DOHH2 (cell line): ENCODE results near the gene PCBP3.

Source experiments
- H3F3A ChIP-seq: fragments of 200-600 bp; sonication (generic), shearing (Covaris generic); 2 replicates; pipeline ENCODE4 v1.6.0; 2016; ENCODE audit warnings: antibody characterized with exemption, mild to moderate bottlenecking; ENCODE audit not compliant: control insufficient read depth, insufficient read depth
- H3K27ac ChIP-seq: fragments of 200-600 bp; sonication (generic); 2 replicates; pipeline ENCODE4 v1.5.1; 2014; ENCODE audit warnings: low read depth, mild to moderate bottlenecking, low read length, moderate library complexity
- H3K27me3 ChIP-seq: fragments of 200-600 bp; sonication (generic); 2 replicates; pipeline ENCODE4 v1.6.1; 2014; ENCODE audit warnings: mild to moderate bottlenecking, low read length, mixed read lengths; ENCODE audit not compliant: control insufficient read depth
- H3K36me3 ChIP-seq: fragments of 200-600 bp; sonication (generic); 2 replicates; pipeline ENCODE4 v1.6.1; 2014; ENCODE audit warnings: mild to moderate bottlenecking, low read length, moderate library complexity, mixed read lengths; ENCODE audit not compliant: control insufficient read depth
- H3K4me1 ChIP-seq: fragments of 200-600 bp; sonication (generic); 2 replicates; pipeline ENCODE4 v1.6.1; 2014; ENCODE audit warnings: mild to moderate bottlenecking, low read length, mixed read lengths; ENCODE audit not compliant: control insufficient read depth
- H3K4me2 ChIP-seq: fragments of 200-600 bp; sonication (generic); 2 replicates; pipeline ENCODE4 v1.6.0; 2014; ENCODE audit warnings: mild to moderate bottlenecking, low read length, moderate library complexity
- H3K4me3 ChIP-seq: fragments of 200-600 bp; sonication (generic); 2 replicates; pipeline ENCODE4 v1.5.1; 2014; ENCODE audit warnings: mild to moderate bottlenecking, low read length, mixed read lengths
- H3K79me2 ChIP-seq: fragments of 200-600 bp; sonication (generic); 2 replicates; pipeline ENCODE4 v1.6.1; 2014; ENCODE audit warnings: mild to moderate bottlenecking, low read length, mixed read lengths; ENCODE audit not compliant: control insufficient read depth
- H3K9me2 ChIP-seq: fragments of 200-600 bp; sonication (generic); replicated peaks from 2 replicates; pipeline ENCODE4 v1.6.1; 2014; ENCODE audit warnings: mild to moderate bottlenecking, low read length, mixed read lengths; ENCODE audit not compliant: control insufficient read depth
- H3K9me3 ChIP-seq: fragments of 200-600 bp; sonication (generic); 2 replicates; pipeline ENCODE4 v1.6.1; 2014; ENCODE audit warnings: antibody characterized with exemption, low read length, mixed read lengths; ENCODE audit not compliant: control insufficient read depth, insufficient read depth
- H4K20me1 ChIP-seq: fragments of 200-600 bp; sonication (generic); 2 replicates; pipeline ENCODE4 v1.6.0; 2014; ENCODE audit warnings: low read depth, mild to moderate bottlenecking, antibody characterized with exemption, low read length, moderate library complexity; ENCODE audit not compliant: control insufficient read depth, insufficient read depth
- EZH2phosphoT487 ChIP-seq: fragments of 200-600 bp; sonication (generic); IDR thresholded peaks from 2 replicates; pipeline ENCODE4 v1.6.1; 2017; ENCODE audit warnings: borderline replicate concordance, mild to moderate bottlenecking, antibody characterized with exemption, low read length, moderate library complexity, mixed read lengths
- TF ChIP-seq, protein P1 (sequence below): fragments of 200-600 bp; sonication (generic); IDR thresholded peaks from one replicate; pipeline ENCODE4 v1.5.1; 2014; ENCODE audit warnings: antibody characterized with exemption, mild to moderate bottlenecking, low read depth, low read length; ENCODE audit not compliant: poor library complexity, severe bottlenecking

PCBP3 gene

DNA sequence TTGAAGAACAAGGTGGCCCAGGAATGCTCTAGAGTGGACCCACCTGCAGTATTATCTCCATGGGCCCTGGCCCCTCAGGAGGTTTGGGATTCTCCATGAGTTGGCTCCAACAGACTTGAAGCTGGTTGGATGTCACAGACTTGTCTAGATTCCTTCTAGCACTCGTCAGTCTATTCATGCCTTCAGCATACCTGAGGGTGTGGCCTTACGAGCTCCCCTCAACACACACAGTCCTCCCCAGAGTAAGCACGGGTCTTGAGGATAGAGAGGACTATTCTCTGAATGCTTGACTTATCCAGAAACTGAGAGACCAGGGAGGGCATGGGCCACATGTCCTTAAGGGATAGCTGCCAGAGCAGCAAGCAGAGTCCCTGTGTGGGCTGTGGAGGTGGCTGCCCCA lies 292.1 kb downstream of the PCBP3 start:
- no peaks in the 10 kb centered on the region for H3K4me1 ChIP-seq
- H4K20me1 ChIP-seq = no peaks in the 10 kb centered on the region
- no peaks in the 10 kb centered on the region for H3K9me2 ChIP-seq
- no peak overlapping the region for H3K4me2 ChIP-seq
- H3K79me2 ChIP-seq = no peaks in the 10 kb centered on the region
- no peak overlapping the region for H3K4me3 ChIP-seq
- no peaks in the 10 kb centered on the region for H3K9me3 ChIP-seq
- no peaks in the 10 kb centered on the region for H3K27me3 ChIP-seq
- H3K36me3 ChIP-seq = no peaks in the 10 kb centered on the region
- no peak overlapping the region for H3K27ac ChIP-seq
- TF ChIP-seq EZH2phosphoT487 = no peak
- TF ChIP-seq, protein P1, sequence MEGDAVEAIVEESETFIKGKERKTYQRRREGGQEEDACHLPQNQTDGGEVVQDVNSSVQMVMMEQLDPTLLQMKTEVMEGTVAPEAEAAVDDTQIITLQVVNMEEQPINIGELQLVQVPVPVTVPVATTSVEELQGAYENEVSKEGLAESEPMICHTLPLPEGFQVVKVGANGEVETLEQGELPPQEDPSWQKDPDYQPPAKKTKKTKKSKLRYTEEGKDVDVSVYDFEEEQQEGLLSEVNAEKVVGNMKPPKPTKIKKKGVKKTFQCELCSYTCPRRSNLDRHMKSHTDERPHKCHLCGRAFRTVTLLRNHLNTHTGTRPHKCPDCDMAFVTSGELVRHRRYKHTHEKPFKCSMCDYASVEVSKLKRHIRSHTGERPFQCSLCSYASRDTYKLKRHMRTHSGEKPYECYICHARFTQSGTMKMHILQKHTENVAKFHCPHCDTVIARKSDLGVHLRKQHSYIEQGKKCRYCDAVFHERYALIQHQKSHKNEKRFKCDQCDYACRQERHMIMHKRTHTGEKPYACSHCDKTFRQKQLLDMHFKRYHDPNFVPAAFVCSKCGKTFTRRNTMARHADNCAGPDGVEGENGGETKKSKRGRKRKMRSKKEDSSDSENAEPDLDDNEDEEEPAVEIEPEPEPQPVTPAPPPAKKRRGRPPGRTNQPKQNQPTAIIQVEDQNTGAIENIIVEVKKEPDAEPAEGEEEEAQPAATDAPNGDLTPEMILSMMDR = no peak
- no peaks in the 10 kb centered on the region for H3F3A ChIP-seq

DNA sequence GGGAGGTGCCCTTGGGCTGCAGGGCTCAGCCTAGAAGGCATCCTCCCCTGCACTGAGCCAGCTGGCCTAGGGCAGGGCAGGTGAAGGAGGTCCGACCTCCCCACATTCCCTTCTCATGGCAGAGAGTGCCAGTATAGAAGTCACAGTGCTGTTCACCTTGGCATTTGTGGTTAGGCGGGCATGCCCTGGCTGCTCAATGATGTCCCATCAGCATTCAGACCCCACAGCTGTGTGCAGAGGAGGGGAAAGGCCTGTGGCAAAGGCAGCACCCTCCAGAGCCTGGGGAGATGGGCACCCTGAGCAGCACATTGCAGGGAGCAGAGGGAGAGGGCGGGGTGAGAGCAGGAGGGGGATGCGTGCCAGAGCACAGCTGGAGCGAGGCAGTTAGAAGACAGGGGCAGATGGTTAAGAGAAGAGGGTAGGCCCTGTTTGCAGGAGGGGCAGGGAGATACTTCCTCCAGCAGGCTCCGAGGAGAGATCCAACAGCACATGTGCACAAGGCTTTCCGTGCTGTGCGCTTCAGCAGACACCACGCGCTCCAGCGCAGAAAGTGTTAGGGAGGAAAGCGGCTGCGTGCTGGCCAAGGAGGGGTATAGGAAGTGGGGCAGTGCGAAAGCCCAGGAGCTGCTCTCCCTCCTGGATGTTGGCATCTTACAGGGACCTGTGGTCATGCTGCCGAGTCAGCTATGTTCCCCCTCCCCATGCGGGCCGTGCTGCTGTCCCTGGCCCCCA lies 294.4 kb downstream of the PCBP3 start:
- H3F3A ChIP-seq = no peaks in the 10 kb centered on the region
- H3K4me2 ChIP-seq = no peak overlapping the region
- H3K79me2 ChIP-seq = no peaks in the 10 kb centered on the region

DNA sequence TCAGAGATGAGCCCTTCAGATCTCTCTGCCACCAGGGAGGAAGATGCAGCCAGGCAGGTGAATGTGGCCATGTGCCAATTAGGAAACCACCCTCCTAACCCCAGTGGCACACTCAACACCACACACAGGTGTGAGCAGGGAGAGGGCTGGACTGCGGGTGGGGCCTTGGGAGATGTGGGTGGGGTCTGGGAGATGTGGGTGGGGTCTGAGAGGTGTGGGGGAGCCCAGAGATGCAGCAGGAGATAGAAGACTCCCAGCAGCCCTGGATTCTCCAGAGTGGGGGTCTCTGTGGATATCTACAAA lies 294.9 kb downstream of the PCBP3 start:
- no peak for TF ChIP-seq EZH2phosphoT487
- TF ChIP-seq, protein P1 = no peak
- Histone ChIP-seq H3K27me3 (no peaks in the 10 kb centered on the region), H4K20me1 (no peaks in the 10 kb centered on the region), H3K4me1 (no peaks in the 10 kb centered on the region), H3F3A (no peaks in the 10 kb centered on the region), H3K79me2 (no peaks in the 10 kb centered on the region), H3K4me2 (no peak overlapping the region), H3K9me2 (no peaks in the 10 kb centered on the region), H3K36me3 (no peaks in the 10 kb centered on the region), H3K27ac (no peak overlapping the region), H3K4me3 (no peak overlapping the region), H3K9me3 (no peaks in the 10 kb centered on the region)

More for the DNA sequence above, 294.4 kb downstream of the PCBP3 start:
- Histone ChIP-seq H4K20me1 (no peaks in the 10 kb centered on the region), H3K36me3 (no peaks in the 10 kb centered on the region), H3K4me3 (no peak overlapping the region), H3K4me1 (no peaks in the 10 kb centered on the region), H3K27ac (no peak overlapping the region), H3K9me3 (no peaks in the 10 kb centered on the region), H3K9me2 (no peaks in the 10 kb centered on the region), H3K27me3 (no peaks in the 10 kb centered on the region)
- TF ChIP-seq, protein P1 = no peak
- TF ChIP-seq EZH2phosphoT487 = no peak
